ENCODE measurements around the gene MAPK8.

Gene MAPK8

DNA sequence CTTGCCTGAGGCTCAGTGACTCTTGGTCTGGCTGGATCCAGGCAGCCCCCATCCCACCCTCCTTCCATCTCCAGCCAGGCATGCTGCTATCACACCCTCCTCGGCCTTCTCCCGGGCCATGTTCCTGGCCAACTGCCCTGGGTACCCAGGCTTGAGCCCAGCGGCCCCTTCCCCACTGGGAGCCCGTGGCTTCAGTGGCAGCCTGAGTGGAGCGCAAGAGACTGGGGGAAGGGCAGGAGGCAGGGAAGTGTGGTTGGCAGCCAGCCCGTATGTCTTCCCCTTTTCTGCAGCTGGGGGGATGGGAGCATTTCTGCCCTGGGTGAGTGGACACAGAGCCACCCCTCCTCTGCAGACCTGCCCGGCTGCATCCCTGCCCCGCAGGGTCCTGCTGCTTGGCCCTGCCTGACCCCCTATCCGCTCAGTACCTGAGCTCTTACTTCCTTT is 149.9 kb downstream of the MAPK8 start:
- no peaks in the 10 kb centered on the region for H3K36me3 Mint-ChIP-seq (ENCODE audit: low read depth)
- no peak overlapping the region for H3K4me3 Mint-ChIP-seq
- no peaks in the 10 kb centered on the region for H3K27me3 Mint-ChIP-seq
- no peaks in the 10 kb centered on the region for H3K9me3 Mint-ChIP-seq
- no peak overlapping the region for H3K27ac Mint-ChIP-seq
- H3K4me1 Mint-ChIP-seq (ENCODE audit: low read depth), result no peaks in the 10 kb centered on the region

GRCh38 chr10:48456808-48457761 is 150.6 kb downstream of the MAPK8 start:
- H3K36me3 Mint-ChIP-seq (ENCODE audit: low read depth), result no peaks in the 10 kb centered on the region
- no peak overlapping the region for H3K4me3 Mint-ChIP-seq
- H3K27me3 Mint-ChIP-seq, result no peaks in the 10 kb centered on the region
- no peaks in the 10 kb centered on the region for H3K4me1 Mint-ChIP-seq (ENCODE audit: low read depth)
- H3K9me3 Mint-ChIP-seq, result no peaks in the 10 kb centered on the region
- H3K27ac Mint-ChIP-seq, result no peak overlapping the region

- no peak overlapping the region for H3K4me3 Mint-ChIP-seq
- H3K27ac Mint-ChIP-seq, result no peak overlapping the region
- no peaks in the 10 kb centered on the region for H3K4me1 Mint-ChIP-seq (ENCODE audit: low read depth)
- no peaks in the 10 kb centered on the region for H3K36me3 Mint-ChIP-seq (ENCODE audit: low read depth)
- no peaks in the 10 kb centered on the region for H3K27me3 Mint-ChIP-seq
- H3K9me3 Mint-ChIP-seq, result no peaks in the 10 kb centered on the region
Measured at GRCh38 chr10:48457949-48458661, 151.6 kb downstream of the MAPK8 start.

- Mint-ChIP-seq H3K27me3 (no peaks in the 10 kb centered on the region), H3K4me1 (ENCODE audit: low read depth) (no peaks in the 10 kb centered on the region), H3K36me3 (ENCODE audit: low read depth) (no peaks in the 10 kb centered on the region), H3K27ac (no peak overlapping the region), H3K4me3 (no peak overlapping the region), H3K9me3 (no peaks in the 10 kb centered on the region)
Measured at GRCh38 chr10:48458662-48459048, 152.2 kb downstream of the MAPK8 start.

DNA sequence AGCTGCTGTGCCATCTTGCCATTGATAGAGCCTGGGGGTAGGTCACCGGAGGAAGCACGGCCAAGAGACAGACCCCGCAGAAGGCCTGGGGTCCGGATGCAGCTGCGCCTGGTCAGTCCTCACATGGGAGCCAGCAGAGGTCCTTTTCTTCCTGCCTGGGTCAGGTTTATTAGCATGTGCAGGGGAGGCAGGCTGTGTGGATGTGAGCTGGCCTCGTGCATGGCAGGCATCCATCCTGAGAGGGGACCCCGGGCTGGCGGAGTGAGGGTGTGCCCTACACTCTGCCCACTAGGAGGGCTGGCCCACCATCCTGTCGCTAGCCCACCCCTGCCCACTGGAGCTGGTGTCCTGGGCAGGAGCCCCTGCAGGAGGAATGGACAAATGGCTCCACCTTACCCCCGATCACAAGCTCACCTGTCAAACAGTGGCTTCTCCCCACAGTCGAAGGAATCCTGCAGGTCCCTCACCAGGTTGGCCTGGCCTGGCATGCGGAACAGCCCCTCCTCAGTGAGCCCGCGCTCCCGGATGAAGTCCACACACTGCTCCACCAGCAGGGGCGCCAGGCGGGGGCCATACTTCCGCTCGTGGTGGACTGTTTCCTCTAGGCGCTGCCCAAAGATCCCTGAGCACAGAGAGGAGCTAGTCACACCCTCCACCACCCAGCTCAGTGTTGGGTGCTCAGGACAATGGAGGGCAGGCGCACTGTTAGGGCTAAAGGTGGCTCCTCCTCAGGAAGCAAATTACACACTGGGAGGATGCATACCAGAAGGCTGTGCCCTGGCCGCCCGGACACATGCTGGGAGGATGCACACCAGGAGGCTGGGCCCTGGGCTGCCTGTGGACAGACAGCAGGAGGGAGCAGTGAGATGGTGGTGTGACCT is 153.0 kb downstream of the MAPK8 start:
- H3K27me3 Mint-ChIP-seq, result no peaks in the 10 kb centered on the region
- no peaks in the 10 kb centered on the region for H3K9me3 Mint-ChIP-seq
- no peaks in the 10 kb centered on the region for H3K4me1 Mint-ChIP-seq (ENCODE audit: low read depth)
- H3K4me3 Mint-ChIP-seq, result no peak overlapping the region
- no peak overlapping the region for H3K27ac Mint-ChIP-seq
- no peaks in the 10 kb centered on the region for H3K36me3 Mint-ChIP-seq (ENCODE audit: low read depth)

DNA sequence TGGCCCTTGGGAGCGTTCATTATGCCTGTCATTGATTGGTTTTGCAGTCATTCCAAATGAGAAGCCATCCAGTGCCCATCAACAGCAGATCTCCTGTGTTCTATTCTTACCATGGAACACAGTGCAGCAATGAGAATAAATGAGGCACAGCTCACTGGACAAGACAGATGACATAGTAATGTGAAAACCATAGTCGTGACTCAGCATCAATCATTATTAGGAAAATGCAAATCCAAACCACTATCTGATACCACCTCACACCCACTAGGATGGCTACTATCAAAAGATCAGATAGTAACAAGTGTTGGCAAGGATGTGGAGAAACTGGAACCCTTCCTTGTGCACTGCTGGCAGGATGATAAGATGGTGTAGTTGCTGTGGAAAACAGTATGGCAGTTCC is 153.7 kb downstream of the MAPK8 start:
- Mint-ChIP-seq H3K36me3 (ENCODE audit: low read depth) (no peaks in the 10 kb centered on the region), H3K4me3 (no peak overlapping the region), H3K4me1 (ENCODE audit: low read depth) (no peaks in the 10 kb centered on the region), H3K27me3 (no peaks in the 10 kb centered on the region), H3K27ac (no peak overlapping the region), H3K9me3 (no peaks in the 10 kb centered on the region)

- Mint-ChIP-seq H3K4me3 (no peak overlapping the region), H3K4me1 (ENCODE audit: low read depth) (no peaks in the 10 kb centered on the region), H3K9me3 (no peaks in the 10 kb centered on the region), H3K27ac (no peak overlapping the region), H3K27me3 (no peaks in the 10 kb centered on the region), H3K36me3 (ENCODE audit: low read depth) (no peaks in the 10 kb centered on the region)
Measured at GRCh38 chr10:48461623-48462481, 155.4 kb downstream of the MAPK8 start.

DNA sequence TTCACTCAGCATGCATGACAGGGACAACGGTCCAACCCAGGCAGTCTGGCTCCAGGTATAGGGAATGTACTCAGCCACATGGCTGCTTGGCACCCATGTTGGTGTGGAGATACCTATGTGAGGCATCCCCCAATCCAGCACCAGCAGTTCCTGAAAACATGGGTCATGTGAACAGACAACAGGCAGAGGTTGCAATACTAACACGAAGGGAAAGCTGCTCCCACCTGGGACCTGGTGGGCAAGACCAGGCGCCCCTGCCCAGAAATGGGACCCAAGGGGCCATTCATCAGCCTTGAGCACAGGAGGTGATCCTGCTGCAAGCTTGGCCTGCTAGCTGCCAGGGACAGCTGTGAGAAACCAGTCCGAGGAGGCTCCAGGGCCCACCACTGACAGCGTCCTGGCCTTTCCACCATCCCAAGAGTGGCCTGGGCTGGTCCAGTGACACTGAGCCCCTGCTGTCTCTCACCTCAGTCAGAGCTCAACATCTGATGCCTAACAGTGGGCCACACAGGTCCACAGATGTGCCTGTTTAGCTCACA is 156.1 kb downstream of the MAPK8 start:
- no peak overlapping the region for H3K4me3 Mint-ChIP-seq
- no peaks in the 10 kb centered on the region for H3K27me3 Mint-ChIP-seq
- no peaks in the 10 kb centered on the region for H3K9me3 Mint-ChIP-seq
- no peaks in the 10 kb centered on the region for H3K4me1 Mint-ChIP-seq (ENCODE audit: low read depth)
- H3K36me3 Mint-ChIP-seq (ENCODE audit: low read depth), result no peaks in the 10 kb centered on the region
- no peak overlapping the region for H3K27ac Mint-ChIP-seq

DNA sequence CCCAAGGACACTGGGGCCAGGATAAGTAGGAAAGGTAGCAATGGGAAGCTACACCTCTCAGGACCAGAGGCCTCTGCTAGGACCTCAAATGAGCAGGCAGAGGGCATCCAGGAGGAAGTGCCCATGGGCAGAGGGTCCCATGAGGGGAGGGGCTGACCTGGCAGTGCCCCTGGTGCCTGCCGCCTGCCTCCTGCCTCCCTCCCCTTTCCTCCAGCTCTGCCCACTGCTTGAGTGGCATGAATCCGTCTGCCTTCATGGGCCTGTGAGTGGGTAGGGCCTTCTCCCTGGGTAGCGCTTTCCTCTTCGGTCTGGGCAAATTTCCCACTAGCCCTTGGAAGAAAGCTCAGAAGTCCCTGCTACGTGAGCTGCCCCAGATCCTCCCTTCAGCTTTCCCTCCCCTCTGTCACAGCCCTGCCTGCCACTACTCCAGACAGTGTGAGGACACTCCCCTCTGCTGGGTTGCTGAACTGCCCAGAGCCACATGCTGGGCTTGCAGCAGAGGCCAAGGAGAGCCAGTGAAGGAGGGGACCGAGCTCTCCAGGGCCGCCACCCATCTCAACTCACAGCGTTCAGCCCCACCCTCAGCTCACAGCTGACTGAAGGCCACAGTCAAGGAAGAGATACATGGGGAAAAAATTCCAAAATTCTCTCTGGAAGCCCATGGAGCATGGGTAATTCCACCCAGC is 157.0 kb downstream of the MAPK8 start:
- no peaks in the 10 kb centered on the region for H3K9me3 Mint-ChIP-seq
- no peaks in the 10 kb centered on the region for H3K27me3 Mint-ChIP-seq
- no peak overlapping the region for H3K4me3 Mint-ChIP-seq
- H3K4me1 Mint-ChIP-seq (ENCODE audit: low read depth), result no peaks in the 10 kb centered on the region
- H3K27ac Mint-ChIP-seq, result no peak overlapping the region
- H3K36me3 Mint-ChIP-seq (ENCODE audit: low read depth), result no peaks in the 10 kb centered on the region

DNA sequence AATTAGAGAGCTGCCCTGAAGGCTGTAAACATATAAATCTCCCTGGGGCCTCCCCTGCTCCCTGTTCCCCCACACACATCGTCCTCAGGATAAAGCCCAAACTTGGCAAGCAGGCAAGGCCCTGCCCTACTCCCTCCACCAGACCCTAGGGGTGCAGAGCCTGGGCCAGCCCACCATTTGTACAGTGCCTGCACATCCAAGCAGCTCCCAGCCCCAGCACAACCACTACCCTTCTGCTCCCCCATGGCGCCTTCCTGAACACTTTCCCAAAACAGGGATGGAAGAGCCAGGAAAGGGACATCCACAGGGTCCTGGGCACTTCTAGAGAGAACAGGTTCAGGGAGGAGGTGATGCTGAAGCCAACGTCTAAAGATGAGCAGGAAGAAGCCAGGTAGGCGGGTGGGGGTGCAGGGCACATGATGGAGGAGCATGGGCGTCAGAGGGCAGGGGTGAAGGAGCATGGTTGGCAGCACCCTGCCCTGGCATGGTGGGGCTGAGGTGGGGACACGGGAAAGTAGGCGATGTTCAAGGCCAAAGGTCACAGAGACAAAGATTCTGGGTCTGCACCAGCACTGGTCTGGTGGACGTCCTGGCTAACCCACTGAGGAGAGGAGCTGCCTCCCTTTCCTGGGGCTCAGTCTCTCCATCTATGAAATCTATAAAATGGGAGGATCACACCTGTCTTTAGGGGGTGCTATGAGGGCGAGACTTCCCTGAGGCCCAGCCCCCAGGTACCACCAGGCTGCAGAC is 157.8 kb downstream of the MAPK8 start:
- Mint-ChIP-seq H3K4me3 (no peak overlapping the region), H3K36me3 (ENCODE audit: low read depth) (no peaks in the 10 kb centered on the region), H3K27ac (no peak overlapping the region), H3K9me3 (no peaks in the 10 kb centered on the region), H3K4me1 (ENCODE audit: low read depth) (no peaks in the 10 kb centered on the region), H3K27me3 (no peaks in the 10 kb centered on the region)

- Mint-ChIP-seq H3K27me3 (no peaks in the 10 kb centered on the region), H3K4me1 (ENCODE audit: low read depth) (no peaks in the 10 kb centered on the region), H3K4me3 (no peak overlapping the region), H3K27ac (no peak overlapping the region), H3K9me3 (no peaks in the 10 kb centered on the region), H3K36me3 (ENCODE audit: low read depth) (no peaks in the 10 kb centered on the region)
Measured at GRCh38 chr10:48464871-48465736, 158.6 kb downstream of the MAPK8 start.

DNA sequence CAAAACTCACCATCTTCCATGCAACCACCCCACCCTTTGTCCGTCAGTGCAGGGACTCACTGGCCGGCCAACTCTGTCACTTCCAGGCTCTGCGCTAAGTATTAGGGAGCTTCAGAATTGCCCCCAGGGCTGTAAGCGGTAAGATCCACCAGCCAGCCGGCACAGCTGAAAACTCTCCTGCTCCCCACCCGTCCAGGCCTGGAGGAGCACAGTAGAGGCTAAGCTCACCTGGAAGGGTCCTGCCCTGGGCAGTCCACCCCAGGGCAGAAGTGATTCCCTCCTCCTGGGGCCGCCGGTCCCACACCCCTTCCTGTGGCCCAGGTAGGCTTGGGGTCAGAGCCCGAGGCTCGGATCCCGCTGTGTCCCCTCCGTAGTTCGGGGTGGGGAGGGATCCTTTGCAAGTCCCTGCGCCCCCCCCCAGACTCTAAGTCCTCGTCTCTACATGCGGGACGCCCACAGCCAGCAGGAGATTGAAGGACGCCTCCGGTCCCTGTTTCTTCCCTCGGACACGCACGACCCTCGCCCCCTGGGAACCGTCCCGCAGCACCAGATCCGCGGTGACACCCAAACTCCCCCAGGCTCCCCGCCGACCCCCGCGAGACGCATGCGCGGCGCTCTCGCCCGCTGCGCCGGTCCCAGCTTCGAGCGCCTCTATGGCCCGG is 159.5 kb downstream of the MAPK8 start:
- H3K4me1 Mint-ChIP-seq (ENCODE audit: low read depth), result no peaks in the 10 kb centered on the region
- no peaks in the 10 kb centered on the region for H3K9me3 Mint-ChIP-seq
- H3K4me3 Mint-ChIP-seq, result no peak overlapping the region
- no peaks in the 10 kb centered on the region for H3K27me3 Mint-ChIP-seq
- no peak overlapping the region for H3K27ac Mint-ChIP-seq
- H3K36me3 Mint-ChIP-seq (ENCODE audit: low read depth), result no peaks in the 10 kb centered on the region

All from stimulated activated naive CD8-positive, alpha-beta T cell treated with anti-CD3 and anti-CD28 coated beads, Interleukin-15, Interleukin-2, amounts not matched to agents 100 ng/mL and 50 ng/mL, for 24 hours (primary cell).